SW 1271 (cell line): ENCODE results near the gene GRWD1.
"Not testable (repeated sequence)": the region's sequence is repeated elsewhere in the genome, so short reads cannot be mapped to it uniquely, and the experiment has no call there.

Source experiments
- DNase-seq, 2 experiments: peaks; one replicate each; lab custom pipeline; 2025; lab: John Stamatoyannopoulos, UW

Gene GRWD1

GRCh38 chr19:48479686-48480085 lies 33.9 kb downstream of the GRWD1 start:
- DNase-seq = no peak

DNA sequence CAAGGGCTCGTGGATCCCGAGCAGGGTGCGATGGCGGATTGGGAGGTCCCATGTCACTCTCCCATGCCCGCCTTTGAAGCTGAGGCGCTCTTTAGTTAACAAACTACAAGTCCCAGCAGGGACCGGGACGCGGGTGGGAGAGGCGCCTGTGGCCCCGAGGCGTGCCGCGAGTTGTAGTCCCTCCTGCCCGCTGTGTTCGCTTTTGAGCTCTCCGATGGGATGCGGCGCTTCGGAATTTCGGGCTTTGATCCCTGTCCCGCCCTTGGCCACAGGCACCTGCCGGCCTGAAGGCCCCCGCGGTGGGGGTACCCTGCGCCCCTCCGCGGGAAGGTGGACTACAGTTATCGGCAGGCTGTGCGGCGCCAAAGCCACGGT lies 34.4 kb downstream of the GRWD1 start:
- no peak for DNase-seq

DNA sequence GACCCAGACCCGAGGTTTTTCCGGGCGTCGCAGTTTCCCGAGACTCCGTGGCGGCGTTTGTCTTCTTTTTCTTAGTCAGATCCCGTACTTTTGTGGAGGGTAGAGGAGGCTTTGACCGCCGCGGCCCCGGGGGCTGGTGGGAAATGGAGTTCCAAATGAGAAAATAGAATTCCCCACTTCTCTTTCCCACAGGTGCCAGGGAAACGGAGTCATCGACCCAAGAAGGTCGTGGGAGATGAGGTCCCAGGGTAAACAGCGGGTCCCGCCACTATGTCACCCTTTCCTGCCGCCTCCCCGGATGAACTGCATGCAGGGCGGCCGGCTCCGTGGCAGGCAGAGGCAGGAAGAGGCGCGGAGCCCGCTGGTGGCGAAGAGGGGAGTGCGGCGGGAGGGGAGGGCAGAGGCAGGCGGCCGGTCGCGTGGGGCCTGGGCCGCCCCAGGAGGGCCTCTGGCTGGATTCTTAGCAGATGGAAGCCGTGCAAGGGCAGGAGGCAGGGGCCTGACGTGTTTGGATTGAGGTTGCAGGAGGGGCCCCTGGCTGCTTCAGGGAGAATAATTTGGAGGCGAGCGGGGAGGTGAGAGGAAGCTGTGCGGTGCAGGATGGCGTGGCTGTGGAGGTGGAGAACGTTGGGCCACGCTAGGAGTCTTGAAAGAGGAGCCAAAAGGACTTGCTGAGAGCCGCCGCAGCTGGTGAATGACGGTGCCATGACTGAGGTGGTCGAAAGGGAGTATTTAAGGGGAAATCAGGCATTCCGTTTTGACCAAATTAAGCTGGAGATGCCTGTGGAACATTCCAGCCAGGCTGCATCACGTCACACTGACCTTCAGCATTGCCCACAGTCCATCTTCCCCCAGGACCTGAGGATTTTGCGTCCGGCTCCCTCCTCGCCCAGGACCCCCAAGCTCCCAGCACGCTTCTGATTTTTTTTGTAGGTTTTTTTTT lies 35.0 kb downstream of the GRWD1 start:
- DNase-seq = no peak

DNA sequence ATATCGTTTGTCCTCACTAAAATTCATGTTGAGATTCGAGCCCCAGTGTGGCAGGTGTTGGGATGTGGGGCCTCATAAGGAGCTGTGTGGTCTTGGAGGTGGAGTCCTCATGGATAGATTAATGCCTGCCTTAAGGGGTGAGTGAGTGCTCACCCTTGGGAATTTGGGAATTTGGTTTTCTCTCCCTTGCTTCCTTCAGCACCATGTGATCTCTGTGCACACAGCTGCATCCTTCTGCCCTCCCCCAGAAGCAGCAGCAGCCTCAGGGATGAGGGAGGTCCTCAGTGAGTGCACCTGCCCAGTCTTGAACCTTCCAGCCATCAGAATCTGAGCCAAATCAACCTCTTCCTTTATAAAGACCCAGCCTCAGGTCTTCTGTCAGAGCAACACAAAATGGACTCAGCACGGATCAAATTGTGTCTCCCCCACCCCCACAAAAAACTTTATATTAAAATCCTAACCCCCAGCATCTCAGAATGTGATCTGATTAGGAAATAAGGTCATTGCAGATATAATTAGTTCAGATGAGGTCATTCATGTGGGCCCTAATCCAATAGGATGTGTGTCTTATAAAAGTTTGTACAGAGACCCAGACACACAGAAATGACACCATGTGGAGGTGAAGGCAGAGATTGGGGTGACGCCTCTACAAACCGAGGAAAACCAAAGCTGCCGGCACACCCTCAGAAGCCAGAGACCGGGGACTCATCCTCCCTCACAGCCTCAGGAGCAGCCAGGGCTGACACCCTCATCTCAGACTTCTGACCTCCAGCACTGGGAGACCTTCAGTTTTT lies 36.3 kb downstream of the GRWD1 start:
- no peak for DNase-seq

DNA sequence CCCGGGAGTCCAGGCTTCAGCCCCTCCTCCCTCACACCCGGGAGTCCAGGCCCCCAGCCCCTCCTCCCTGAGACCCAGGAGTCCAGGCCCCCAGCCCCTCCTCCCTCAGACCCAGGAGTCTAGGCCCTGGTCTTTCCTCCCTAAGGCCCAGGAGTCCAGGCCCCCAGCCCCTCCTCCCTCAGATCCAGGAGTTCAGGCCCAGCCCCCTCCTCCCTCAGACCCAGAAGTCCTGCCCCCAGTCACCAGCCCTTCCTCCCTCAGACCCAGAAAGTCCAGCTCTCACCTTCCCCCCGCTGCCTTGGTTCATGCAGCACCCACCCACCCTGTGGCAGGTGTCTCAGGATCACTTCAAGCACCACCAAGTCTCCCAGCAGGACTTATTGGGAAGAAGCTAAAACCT lies 37.5 kb downstream of the GRWD1 start:
- DNase-seq = no peak

- no peak for DNase-seq
These were observed 38.6 kb downstream of the GRWD1 start for GRCh38 chr19:48484247-48484893.

DNA sequence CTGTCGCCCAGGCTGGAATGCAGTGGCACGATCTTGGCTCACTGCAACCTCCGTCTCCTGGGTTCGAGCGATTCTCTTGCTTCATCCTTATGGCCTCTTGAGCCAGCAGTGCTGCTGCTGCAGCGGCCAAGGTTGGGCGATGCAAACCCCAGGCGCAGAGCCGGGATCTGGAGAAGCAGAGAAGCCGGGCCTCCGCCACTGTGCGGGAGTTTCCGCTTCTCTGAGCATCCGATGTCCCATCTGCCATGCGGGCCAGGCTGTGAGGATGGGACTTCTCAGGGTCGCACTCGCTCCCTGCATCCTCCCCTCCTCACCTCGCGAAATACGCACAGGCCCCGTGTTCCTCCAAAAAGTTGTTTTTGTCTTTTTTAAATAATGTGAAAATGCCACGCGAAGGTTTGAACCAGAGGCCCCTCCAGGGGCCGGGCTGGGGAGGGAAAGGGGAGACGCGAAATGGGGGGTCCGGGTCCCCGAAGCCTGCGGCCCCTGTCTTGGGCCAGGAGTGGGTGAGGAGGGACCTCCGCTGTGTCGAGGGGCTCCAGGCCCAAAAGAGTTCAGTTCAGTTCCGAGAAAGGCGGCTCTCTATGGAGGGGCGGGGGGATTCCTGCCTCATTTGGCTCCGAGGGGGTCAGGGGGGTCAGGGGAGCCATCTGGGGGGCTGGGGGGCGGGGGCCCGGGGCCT lies 39.3 kb downstream of the GRWD1 start:
- no peak for DNase-seq

DNA sequence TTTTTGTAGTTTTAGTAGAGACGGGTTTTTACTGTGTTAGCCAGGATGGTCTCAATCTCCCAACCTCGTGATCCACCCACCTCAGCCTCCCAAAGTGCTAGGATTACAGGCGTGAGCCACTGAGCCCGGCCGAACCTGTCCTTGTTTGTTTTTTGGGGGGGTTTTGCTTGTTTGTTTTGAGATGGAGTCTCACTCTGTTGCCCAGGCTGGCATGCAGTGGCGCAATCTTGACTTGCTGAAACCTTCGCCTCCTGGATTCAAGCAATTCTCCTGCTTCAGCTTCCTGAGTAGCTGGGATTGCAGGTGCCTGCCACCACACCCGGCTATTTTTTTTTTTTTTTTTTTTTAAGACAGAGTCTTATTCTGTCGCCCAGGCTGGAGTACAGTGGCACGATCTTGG lies 40.9 kb downstream of the GRWD1 start:
- DNase-seq = not testable (repeated sequence)

DNA sequence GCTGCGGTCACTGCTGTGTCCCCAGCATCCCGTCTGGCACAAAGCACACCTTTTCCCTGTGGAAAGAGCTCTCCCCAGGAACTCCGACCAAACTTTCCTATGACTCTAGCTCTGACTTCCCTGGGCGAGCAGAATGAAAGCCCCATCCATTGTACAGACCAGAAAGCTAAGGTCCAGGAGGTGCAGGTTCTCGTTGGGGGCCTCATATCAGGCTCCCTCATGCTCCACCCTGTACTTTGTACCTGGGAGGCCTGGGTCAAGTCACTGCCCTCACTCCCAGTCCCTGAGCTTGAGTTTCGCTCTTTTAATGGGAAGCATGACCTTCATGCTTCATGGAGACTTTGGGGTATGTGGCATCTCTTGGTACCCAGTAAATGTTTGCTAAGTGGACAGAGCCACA lies 41.8 kb downstream of the GRWD1 start:
- DNase-seq = no peak

GRCh38 chr19:48487948-48488347 lies 42.2 kb downstream of the GRWD1 start:
- DNase-seq = peak; percentile 55 to 81

DNA sequence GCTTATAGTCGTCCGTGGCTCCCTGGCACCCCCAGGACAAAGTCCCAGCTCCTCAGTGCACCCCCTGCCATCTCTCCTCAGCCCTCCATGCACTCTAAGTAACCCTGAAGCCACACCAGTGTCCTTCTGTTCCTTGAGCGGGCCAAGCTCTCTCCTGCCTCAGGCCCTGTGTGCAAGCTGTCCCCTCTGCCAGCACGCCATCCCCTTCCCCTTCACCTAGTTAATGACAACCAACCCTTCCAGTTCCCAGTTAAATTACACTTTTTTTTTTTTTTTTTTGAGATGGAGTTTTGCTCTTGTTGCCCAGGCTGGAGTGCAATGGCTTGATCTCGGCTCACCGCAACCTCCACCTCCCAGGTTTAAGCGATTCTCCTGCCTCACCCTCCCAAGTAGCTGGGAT lies 42.7 kb downstream of the GRWD1 start:
- not testable (repeated sequence) for DNase-seq

- peak in 1 of 2 experiments; percentile 37 for DNase-seq
These were observed 43.9 kb downstream of the GRWD1 start for GRCh38 chr19:48489608-48490216.

DNA sequence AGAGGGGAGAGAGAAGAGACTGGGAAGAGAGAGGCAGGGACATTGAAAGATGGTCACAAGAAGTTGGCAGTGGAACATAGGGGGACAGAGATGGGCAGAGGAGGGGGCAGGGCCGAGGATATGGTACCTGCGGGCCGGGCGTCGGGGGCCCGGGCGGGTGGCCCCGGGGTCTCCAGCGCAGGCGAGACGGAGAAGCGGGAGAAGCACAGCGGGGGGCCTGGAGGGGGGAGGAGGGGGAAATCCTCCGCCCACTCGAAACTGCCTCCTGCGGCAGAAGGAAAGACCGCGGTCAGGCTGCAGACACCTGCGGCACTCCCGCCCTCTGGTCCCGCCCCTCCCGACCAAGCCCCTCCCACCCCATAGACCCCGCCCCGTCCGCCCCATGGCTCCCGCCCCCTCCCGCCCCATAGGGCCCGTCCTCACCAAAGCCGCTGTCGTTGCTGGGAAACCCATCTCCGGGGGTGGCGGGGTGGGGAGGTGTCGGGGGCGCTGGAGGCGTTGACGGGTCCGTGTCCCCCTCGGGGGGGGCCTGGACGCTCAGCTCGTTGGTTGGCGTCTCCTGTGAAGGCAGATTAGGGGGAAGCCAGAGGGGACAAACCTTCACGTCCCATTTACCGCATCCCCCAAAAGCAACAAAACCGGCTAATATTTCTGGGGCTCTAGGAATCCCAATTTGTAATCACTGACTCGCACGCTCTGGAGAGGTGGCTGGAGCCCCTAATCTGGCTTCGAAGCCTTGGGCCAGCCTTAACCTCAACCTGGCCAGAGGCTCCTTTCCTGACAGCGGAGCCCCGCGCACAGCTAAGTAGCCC lies 45.4 kb downstream of the GRWD1 start:
- DNase-seq = no peak

DNA sequence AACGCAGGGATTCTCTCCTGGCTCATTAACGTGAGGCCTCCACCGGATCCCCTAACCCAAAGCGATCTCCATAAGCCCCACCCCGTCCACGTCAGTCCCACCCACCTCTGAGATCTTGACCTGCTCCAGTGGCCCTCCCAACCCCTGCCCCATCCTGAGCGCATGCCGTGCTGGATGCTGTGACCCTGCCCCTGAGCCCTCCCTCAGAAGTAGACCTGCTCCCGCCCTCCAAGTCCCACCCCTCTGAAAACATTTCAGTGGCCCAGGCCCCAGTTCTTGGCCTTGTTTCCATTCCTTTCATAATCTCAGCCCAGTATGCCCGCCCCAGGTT lies 46.0 kb downstream of the GRWD1 start:
- no peak for DNase-seq

- peak; percentile 42 to 75 for DNase-seq
These were observed 47.3 kb downstream of the GRWD1 start for GRCh38 chr19:48492925-48493717.

- DNase-seq = no peak
These were observed 48.1 kb downstream of the GRWD1 start for GRCh38 chr19:48493718-48494401.

GRCh38 chr19:48495396-48495795 lies 49.6 kb downstream of the GRWD1 start:
- no peak for DNase-seq

GRCh38 chr19:48496959-48497727 lies 51.4 kb downstream of the GRWD1 start:
- DNase-seq = no peak
